IPS DF 4.7 (cell line): ENCODE measurements around the gene SMC6.

Experiments
- DNase-seq: peaks from one replicate; pipeline ENCODE4 v3.0.0-alpha.2; 2013; ENCODE audit warnings: low spot score; ENCODE audit errors: extremely low read depth

The SMC6 gene

GRCh38 chr2:17717666-17718065 is 35.9 kb downstream of the SMC6 start:
- DNase-seq, result no peak

GRCh38 chr2:17713291-17713690 is 40.3 kb downstream of the SMC6 start:
- DNase-seq, result no peak

GRCh38 chr2:17710547-17711248 is 42.9 kb downstream of the SMC6 start:
- DNase-seq, result no peak

GRCh38 chr2:17709897-17710296 is 43.7 kb downstream of the SMC6 start:
- DNase-seq, result no peak

- DNase-seq, result no peak
Measured at GRCh38 chr2:17708501-17708900, 45.1 kb downstream of the SMC6 start.

GRCh38 chr2:17706845-17707244 is 46.8 kb downstream of the SMC6 start:
- DNase-seq, result no peak

- DNase-seq, result no peak
Measured at GRCh38 chr2:17690776-17691175, 62.8 kb downstream of the SMC6 start.

GRCh38 chr2:17689010-17689409 is 64.6 kb downstream of the SMC6 start:
- DNase-seq, result no peak

- no peak for DNase-seq
Measured at GRCh38 chr2:17688600-17688999, 65.0 kb downstream of the SMC6 start.

GRCh38 chr2:17683981-17684380 is 69.6 kb downstream of the SMC6 start:
- no peak for DNase-seq

GRCh38 chr2:17682098-17682857 is 71.3 kb downstream of the SMC6 start:
- no peak for DNase-seq

GRCh38 chr2:17680119-17680518 is 73.5 kb downstream of the SMC6 start:
- DNase-seq, result no peak

- no peak for DNase-seq
Measured at GRCh38 chr2:17674817-17675216, 78.8 kb downstream of the SMC6 start.

- DNase-seq, result no peak
Measured at GRCh38 chr2:17672583-17673317, 80.9 kb downstream of the SMC6 start.

- DNase-seq, result no peak
Measured at GRCh38 chr2:17667898-17668297, 85.7 kb downstream of the SMC6 start.

- DNase-seq, result no peak
Measured at GRCh38 chr2:17664534-17664933, 89.1 kb downstream of the SMC6 start.

- DNase-seq, result no peak
Measured at GRCh38 chr2:17662723-17663122, 90.9 kb downstream of the SMC6 start.

GRCh38 chr2:17661460-17661859 is 92.2 kb downstream of the SMC6 start:
- DNase-seq, result no peak

- no peak for DNase-seq
Measured at GRCh38 chr2:17660219-17660618, 93.4 kb downstream of the SMC6 start.

- DNase-seq, result no peak
Measured at GRCh38 chr2:17658251-17658843, 95.3 kb downstream of the SMC6 start.

- DNase-seq, result no peak
Measured at GRCh38 chr2:17657759-17658158, 95.9 kb downstream of the SMC6 start.
